Large intestine (tissue), 3 donors: ENCODE data around the gene CTSG. TPM values are rescaled to one million over a fixed set of nuclear protein-coding genes. Genes with fewer than 3 reads are reported as not detected.
"Not testable (repeated sequence)": the region's sequence is repeated elsewhere in the genome, so short reads cannot be mapped to it uniquely, and the experiment has no call there.

Experiments used
- DNase-seq, 2 donors: peaks; one replicate each; pipeline versions ENCODE4 v3.0.0 to v3.0.0-alpha.2; 2013
- H3K27ac ChIP-seq: one replicate; pipeline ENCODE4 v1.5.1; 2013; ENCODE audit warnings: low read length
- H3K27me3 ChIP-seq: 2 replicates; pipeline ENCODE4 v1.6.1; 2013; ENCODE audit warnings: low read length; ENCODE audit not compliant: control insufficient read depth, insufficient read depth
- H3K36me3 ChIP-seq: 2 replicates; pipeline ENCODE4 v1.6.1; 2013; ENCODE audit warnings: low read length; ENCODE audit not compliant: control insufficient read depth, insufficient read depth
- H3K4me1 ChIP-seq: one replicate; pipeline ENCODE4 v1.6.1; 2013; ENCODE audit warnings: low read length; ENCODE audit not compliant: control insufficient read depth, insufficient read depth
- H3K4me3 ChIP-seq: one replicate; pipeline ENCODE4 v1.5.1; 2013; ENCODE audit warnings: low read length
- H3K9me3 ChIP-seq: one replicate; pipeline ENCODE4 v1.6.1; 2013; ENCODE audit warnings: mild to moderate bottlenecking, low read depth, low read length, moderate library complexity; ENCODE audit not compliant: control insufficient read depth
- whole genome bisulfite sequencing: methylation state at CpG from one replicate; pipeline ENCODE4 v1.1.5; 2013; ENCODE audit warnings: low lambda C conversion rate; ENCODE audit not compliant: insufficient coverage; 5-methylcytosine and 5-hydroxymethylcytosine counted together
- polyA plus RNA-seq: library from polyadenylated mRNA; unstranded; fragments of 120-200 nt; gene quantifications from one replicate; pipeline ENCODE4 v1.2.1, GENCODE V29; 2013

Gene CTSG
- polyA plus RNA-seq, 1 donor: 0.18 TPM

DNA sequence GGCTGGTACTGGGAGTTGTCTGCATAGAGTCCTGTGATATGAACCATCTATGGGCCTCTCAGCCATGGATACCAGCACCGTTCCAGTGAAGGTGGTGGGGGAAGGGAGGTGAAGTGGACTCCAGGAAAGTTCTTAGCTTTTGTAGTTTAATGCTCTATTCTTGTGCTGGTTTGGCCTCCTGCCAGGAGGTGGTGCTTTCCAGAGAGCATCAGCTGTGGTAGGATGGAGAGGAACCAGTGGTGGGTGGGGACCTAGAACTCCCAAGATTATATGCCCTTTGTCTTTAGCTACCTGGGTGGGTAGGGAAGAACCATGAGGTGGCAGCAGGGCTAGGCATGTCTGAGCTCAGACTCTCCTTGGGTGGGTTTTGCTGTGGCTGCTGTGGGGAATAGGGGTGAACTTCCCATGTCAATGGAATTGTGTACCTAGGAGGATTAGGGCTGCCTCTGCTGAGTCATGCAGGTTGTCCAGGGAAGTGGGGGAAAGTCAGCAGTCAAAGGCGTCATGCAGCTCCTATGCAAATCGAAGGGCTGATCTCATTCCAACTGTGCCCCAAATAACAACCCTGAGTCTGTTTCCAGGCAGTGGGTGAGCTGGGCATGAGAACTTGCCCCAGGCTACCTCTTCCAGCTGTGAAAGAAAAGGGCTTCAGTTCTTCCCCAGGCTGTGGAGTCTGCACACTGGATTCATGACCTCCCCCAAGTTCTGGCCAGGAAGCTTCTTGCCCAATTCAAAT, 19.2 kb upstream of the CTSG start:
- Histone ChIP-seq H3K27ac (no peak overlapping the region), H3K4me3 (no peak overlapping the region), H3K36me3 (no peaks in the 10 kb centered on the region), H3K4me1 (no peaks in the 10 kb centered on the region), H3K27me3 (no peaks in the 10 kb centered on the region), H3K9me3 (peaks cover 8% of the 10 kb centered on the region)
- no peak for DNase-seq
- 60% methylated on average over 1 of the region's 3 CpGs for WGBS

DNA sequence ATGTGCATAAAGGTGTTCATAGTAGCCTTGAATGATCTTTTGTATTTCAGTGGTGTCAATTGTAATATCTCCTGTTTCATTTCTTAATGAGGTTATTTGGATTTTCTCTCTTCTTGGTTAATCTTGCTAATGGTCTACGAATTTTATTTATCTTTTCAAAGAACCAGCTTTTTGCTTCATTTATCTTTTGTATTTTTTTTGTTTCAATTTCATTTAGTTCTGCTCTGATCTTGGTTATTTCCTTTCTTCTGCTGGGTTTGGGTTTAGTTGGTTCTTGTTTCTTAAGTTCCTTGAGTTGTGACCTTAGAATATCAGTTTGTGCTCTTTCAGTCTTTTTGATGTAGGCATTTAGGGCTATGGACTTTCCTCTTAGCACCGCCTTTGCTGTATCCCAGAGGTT, 15.0 kb upstream of the CTSG start:
- H3K36me3 ChIP-seq, H3K27me3 ChIP-seq, H3K4me3 ChIP-seq, H3K27ac ChIP-seq, DNase-seq, H3K4me1 ChIP-seq, H3K9me3 ChIP-seq: not testable (repeated sequence)
- WGBS: 79% methylated on average over 2 of the region's 2 CpGs

DNA sequence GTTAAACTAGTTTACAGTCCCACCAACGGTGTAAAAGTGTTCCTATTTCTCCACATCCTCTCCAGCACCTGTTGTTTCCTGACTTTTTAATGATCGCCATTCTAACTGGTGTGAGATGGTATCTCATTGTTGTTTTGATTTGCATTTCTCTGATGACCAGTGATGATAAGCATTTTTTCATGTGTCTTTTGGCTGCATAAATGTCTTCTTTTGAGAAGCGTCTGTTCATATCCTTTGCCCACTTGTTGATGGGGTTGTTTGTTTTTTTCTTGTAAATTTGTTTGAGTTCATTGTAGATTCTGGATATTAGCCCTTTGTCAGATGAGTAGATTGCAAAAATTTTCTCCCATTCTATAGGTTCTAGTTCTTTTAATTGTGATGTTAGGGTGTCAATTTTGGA, 8.4 kb upstream of the CTSG start:
- H3K4me3 ChIP-seq, H3K9me3 ChIP-seq, H3K27ac ChIP-seq, H3K4me1 ChIP-seq, DNase-seq, H3K36me3 ChIP-seq, H3K27me3 ChIP-seq: not testable (repeated sequence)
- WGBS: no CpG with 5 or more reads among the region's 3 CpGs

DNA sequence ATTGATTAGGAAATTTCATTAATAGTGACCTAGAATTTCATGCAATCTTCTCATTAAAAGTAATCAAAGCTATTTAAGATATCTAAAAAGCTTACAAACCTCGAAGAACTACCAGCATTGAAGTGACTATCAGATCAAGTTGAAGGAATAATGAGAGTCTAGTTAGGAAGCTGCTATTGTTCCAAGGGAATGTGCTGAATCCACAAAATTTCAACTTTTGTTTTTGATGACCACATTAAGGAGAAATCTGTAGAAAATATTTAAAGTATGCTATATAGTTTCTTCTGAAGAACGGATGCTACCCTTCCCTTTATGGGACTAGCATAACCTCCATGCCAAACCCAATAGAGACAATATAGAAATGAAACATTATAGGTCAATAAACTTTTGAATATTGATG, 2.5 kb upstream of the CTSG start:
- Histone ChIP-seq H3K36me3 (no peaks in the 10 kb centered on the region), H3K27ac (no peak overlapping the region), H3K27me3 (no peaks in the 10 kb centered on the region), H3K4me1 (no peaks in the 10 kb centered on the region), H3K4me3 (no peak overlapping the region), H3K9me3 (no peaks in the 10 kb centered on the region)
- WGBS: 86% methylated on average over 1 of the region's 2 CpGs
- DNase-seq: no peak

DNA sequence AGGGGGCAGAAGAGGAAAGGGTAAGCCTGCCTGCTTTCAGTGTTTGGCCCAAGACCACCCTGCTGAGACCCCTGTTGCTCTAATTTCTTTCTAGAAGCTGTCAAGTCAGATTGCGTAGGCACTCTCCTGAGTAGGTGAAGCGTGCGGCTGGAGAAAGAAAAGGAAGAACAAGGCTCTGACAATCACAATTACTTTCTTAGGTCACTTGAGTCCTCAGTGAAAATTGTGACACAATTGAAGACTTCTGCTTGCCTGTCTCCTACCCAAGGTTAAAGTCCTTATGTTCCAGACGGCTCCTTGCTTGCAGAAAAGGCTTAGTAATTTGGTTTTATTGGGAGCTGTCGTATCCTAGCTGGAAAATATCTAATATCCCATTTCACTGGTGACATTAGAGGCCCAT, 721 bp upstream of the CTSG start:
- DNase-seq: no peak
- H3K36me3 ChIP-seq: no peaks in the 10 kb centered on the region
- no CpG with 5 or more reads among the region's 5 CpGs for WGBS
- no peaks in the 10 kb centered on the region for H3K27me3 ChIP-seq
- no peak overlapping the region for H3K27ac ChIP-seq
- no peaks in the 10 kb centered on the region for H3K9me3 ChIP-seq
- no peaks in the 10 kb centered on the region for H3K4me1 ChIP-seq
- H3K4me3 ChIP-seq: no peak overlapping the region

DNA sequence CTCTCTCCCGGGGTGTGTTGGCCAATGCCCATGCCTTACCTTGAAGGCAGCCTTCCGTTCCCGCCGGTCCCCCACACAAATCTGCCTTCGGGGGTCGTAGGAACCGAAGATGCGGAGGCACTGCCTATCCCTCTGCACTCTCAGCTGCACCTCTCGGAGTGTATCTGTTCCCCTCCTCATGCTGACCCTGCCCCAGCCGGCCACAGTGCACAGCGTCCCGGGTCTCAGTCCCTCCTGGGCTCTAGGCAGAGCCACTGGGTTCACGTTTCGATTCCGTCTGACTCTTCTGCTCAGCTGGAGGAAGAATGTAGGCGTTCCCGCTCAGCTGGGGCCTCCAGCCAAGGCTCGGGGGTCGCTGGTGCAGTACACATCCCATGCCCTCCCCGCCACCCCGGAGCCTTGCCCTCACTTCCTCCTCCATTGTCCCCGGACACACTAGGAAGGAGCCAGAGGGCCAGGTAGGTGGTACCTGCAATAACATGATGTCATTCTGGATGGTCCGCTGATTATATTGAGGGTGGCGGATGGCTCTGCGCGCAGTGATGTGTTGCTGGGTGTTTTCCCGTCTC, 1.8 kb downstream of the CTSG start:
- Histone ChIP-seq H3K36me3 (no peaks in the 10 kb centered on the region), H3K27me3 (no peaks in the 10 kb centered on the region), H3K4me1 (no peaks in the 10 kb centered on the region), H3K4me3 (no peak overlapping the region), H3K9me3 (no peaks in the 10 kb centered on the region), H3K27ac (no peak overlapping the region)
- DNase-seq: no peak
- WGBS: no CpG with 5 or more reads among the region's 27 CpGs

DNA sequence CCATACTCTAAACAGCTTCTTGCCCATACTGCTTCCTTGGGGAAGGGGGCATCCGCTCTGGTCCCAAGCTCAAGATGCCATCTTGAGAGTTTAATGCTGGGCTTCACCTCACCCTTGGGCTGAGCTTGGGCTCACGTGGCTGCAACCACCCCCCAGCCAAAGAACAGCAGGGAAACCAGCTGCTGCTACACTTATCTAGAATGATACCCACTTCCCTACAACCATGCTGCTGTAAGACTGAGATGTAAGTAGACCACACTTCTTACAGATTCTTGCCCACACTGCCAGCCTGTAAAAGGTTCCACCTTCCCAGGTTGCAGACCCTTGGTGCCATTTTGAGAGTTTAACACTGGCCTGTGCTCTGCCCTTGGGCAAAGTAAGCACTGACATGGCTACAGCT, 9.7 kb downstream of the CTSG start:
- Histone ChIP-seq H3K27ac (no peak overlapping the region), H3K36me3 (no peaks in the 10 kb centered on the region), H3K4me1 (no peaks in the 10 kb centered on the region), H3K4me3 (no peak overlapping the region), H3K27me3 (no peaks in the 10 kb centered on the region), H3K9me3 (peaks cover 10% of the 10 kb centered on the region)
- no peak for DNase-seq
- WGBS: no CpG with 5 or more reads among the region's 2 CpGs

DNA sequence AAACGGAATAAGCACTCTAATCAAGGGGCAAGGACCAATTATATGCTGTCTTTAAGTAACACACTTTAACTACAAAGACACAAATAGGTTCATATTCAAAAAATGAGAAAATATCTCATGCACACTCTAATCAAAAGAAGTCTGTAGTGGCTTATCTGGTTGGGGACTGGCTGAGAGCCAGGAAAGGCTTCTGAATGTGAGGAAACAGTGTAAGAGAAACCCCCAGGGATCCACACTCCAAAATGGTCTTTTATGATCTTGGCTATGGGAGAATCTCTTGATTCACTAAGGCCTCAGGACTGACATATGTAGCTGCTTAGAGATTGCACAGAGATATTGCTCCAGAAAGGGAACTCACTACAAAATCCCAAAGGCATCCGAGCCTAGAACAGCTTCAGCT, 10.3 kb downstream of the CTSG start:
- no peaks in the 10 kb centered on the region for H3K4me1 ChIP-seq
- no peaks in the 10 kb centered on the region for H3K36me3 ChIP-seq
- no peaks in the 10 kb centered on the region for H3K27me3 ChIP-seq
- WGBS: no CpG with 5 or more reads among the region's 2 CpGs
- peaks cover 10% of the 10 kb centered on the region for H3K9me3 ChIP-seq
- H3K27ac ChIP-seq: no peak overlapping the region
- DNase-seq: no peak
- H3K4me3 ChIP-seq: no peak overlapping the region

DNA sequence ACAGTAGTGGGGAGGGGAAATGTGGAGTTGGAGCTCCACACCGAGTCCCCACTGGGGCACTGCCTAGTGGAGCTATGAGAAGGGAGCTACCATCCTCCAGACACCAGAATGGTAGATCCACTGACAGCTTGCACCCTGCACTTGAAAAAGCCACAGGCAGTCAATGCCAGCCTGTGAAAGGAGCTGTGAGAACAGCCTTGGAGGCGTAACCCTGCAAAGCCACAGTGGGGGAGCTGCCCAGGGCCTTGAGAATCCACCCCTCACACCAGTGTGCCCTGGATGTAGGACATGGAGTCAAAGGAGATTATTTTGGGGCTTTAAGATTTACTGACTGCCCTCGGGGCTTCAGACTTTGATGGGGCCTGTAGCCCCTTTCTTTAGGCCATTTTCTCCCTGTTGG, 12.5 kb downstream of the CTSG start:
- no CpG with 5 or more reads among the region's 3 CpGs for WGBS
- peaks cover 8% of the 10 kb centered on the region for H3K9me3 ChIP-seq
- DNase-seq: no peak

DNA sequence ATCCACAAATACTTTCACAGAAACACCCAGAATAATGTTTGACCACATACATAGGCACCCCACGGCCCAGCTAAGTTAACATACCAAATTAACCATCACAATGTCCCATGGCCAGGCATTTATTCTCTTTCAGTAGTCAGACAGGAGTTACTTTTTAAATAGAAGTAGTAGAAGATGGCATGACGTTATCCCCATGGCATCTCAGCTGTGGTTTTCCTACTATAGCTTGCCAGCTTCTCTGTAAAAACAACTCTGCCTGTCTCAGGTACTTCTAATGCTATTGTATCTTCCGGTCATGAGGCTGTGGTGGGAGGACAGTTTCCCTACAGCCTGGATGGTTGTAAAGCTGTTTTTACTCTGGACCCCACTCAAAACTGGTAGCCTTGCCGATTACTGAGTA, 19.3 kb downstream of the CTSG start:
- Histone ChIP-seq H3K4me1 (no peaks in the 10 kb centered on the region), H3K27ac (no peak overlapping the region), H3K9me3 (no peaks in the 10 kb centered on the region), H3K36me3 (no peaks in the 10 kb centered on the region), H3K27me3 (no peaks in the 10 kb centered on the region), H3K4me3 (no peak overlapping the region)
- 33% methylated on average over 1 of the region's 4 CpGs for WGBS
- no peak for DNase-seq

More for the DNA sequence above, 12.5 kb downstream of the CTSG start:
- H3K36me3 ChIP-seq: no peaks in the 10 kb centered on the region
- no peak overlapping the region for H3K27ac ChIP-seq
- no peak overlapping the region for H3K4me3 ChIP-seq
- no peaks in the 10 kb centered on the region for H3K27me3 ChIP-seq
- H3K4me1 ChIP-seq: no peaks in the 10 kb centered on the region

DNA sequence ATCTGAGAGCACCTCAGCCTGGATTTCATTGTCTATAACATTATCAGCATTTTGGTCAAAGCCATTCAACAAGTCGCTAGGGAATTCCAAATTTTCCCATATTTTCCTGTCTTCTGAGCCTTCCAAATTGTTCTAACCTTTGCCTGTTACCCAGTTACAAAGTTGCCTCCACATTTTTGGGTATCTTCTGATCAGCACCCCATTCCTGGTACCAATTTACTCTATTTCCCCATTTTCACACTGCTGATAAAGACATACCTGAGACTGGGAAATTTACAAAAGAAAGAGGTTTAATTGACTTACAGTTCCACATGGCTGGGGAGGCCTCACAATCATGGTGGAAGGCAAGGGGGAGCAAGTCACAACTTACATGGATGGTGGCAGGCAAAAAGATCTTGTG, 27.0 kb downstream of the CTSG start:
- DNase-seq, H3K4me3 ChIP-seq, H3K9me3 ChIP-seq, H3K27me3 ChIP-seq, H3K36me3 ChIP-seq, H3K4me1 ChIP-seq, H3K27ac ChIP-seq: not testable (repeated sequence)
- WGBS: no CpG with 5 or more reads among the region's 1 CpG
